H9 (cell line): ENCODE data around the gene MBP. TPM values are rescaled to one million over a fixed set of nuclear protein-coding genes. Genes with fewer than 3 reads are reported as not detected.

Source experiments
- DNase-seq: peaks from one replicate; pipeline ENCODE4 v3.0.0-alpha.2; 2017
- H2AFZ ChIP-seq: one replicate; pipeline ENCODE4 v1.6.1; 2013; ENCODE audit warnings: mild to moderate bottlenecking, low read length, control low read depth, moderate library complexity
- H2AK5ac ChIP-seq: 2 replicates; pipeline ENCODE4 v1.6.1; 2013; ENCODE audit warnings: low read length, control low read depth, mixed read lengths; ENCODE audit not compliant: insufficient read length
- H2BK120ac ChIP-seq: one replicate; pipeline ENCODE4 v1.6.1; 2013; ENCODE audit warnings: low read depth, mild to moderate bottlenecking, low read length, control low read depth, inconsistent platforms; ENCODE audit not compliant: poor library complexity, severe bottlenecking
- H2BK12ac ChIP-seq: 2 replicates; pipeline ENCODE4 v1.6.1; 2013; ENCODE audit warnings: low read length, control low read depth, mixed read lengths, low read depth; ENCODE audit not compliant: insufficient read length
- H2BK15ac ChIP-seq: 2 replicates; pipeline ENCODE4 v1.6.1; 2013; ENCODE audit warnings: low read depth, low read length, control low read depth
- H2BK20ac ChIP-seq: one replicate; pipeline ENCODE4 v1.6.1; 2013; ENCODE audit warnings: low read depth, mild to moderate bottlenecking, low read length, control low read depth, inconsistent platforms; ENCODE audit not compliant: poor library complexity, severe bottlenecking
- H2BK5ac ChIP-seq: 2 replicates; pipeline ENCODE4 v1.6.1; 2013; ENCODE audit warnings: low read length, control low read depth, mixed read lengths; ENCODE audit not compliant: insufficient read length
- H3K14ac ChIP-seq: 2 replicates; pipeline ENCODE4 v1.6.1; 2013; ENCODE audit warnings: low read length, control low read depth; ENCODE audit not compliant: insufficient read depth
- H3K18ac ChIP-seq: 2 replicates; pipeline ENCODE4 v1.6.1; 2013; ENCODE audit warnings: low read depth, mild to moderate bottlenecking, mixed read lengths, low read length, control low read depth; ENCODE audit not compliant: insufficient read length
- H3K23ac ChIP-seq: 2 replicates; pipeline ENCODE4 v1.6.1; 2013; ENCODE audit warnings: low read length, control low read depth, mixed read lengths, low read depth; ENCODE audit not compliant: insufficient read length
- H3K23me2 ChIP-seq: 2 replicates; pipeline ENCODE4 v1.6.1; 2013; ENCODE audit warnings: low read depth, mild to moderate bottlenecking, mixed read lengths, low read length, control low read depth; ENCODE audit not compliant: insufficient read length, poor library complexity, severe bottlenecking
- H3K27ac ChIP-seq: 2 replicates; pipeline ENCODE4 v1.5.1; 2013; ENCODE audit warnings: low read length, control low read depth, mixed read lengths, low read depth; ENCODE audit not compliant: insufficient read length
- H3K27me3 ChIP-seq: 2 replicates; pipeline ENCODE4 v1.6.1; 2013; ENCODE audit warnings: low read length, control low read depth, inconsistent platforms; ENCODE audit not compliant: insufficient read depth
- H3K4ac ChIP-seq: 2 replicates; pipeline ENCODE4 v1.6.1; 2013; ENCODE audit warnings: low read depth, mild to moderate bottlenecking, control low read depth, inconsistent platforms, low read length, moderate library complexity
- H3K4me1 ChIP-seq: 2 replicates; pipeline ENCODE4 v1.6.1; 2013; ENCODE audit warnings: low read length, control low read depth, inconsistent platforms; ENCODE audit not compliant: insufficient read depth
- H3K4me2 ChIP-seq: 2 replicates; pipeline ENCODE4 v1.6.1; 2013; ENCODE audit warnings: low read length, control low read depth, mixed read lengths; ENCODE audit not compliant: insufficient read length, insufficient read depth
- H3K56ac ChIP-seq: 2 replicates; pipeline ENCODE4 v1.6.1; 2013; ENCODE audit warnings: low read depth, mild to moderate bottlenecking, mixed read lengths, low read length, control low read depth; ENCODE audit not compliant: insufficient read length
- H3K79me1 ChIP-seq: 2 replicates; pipeline ENCODE4 v1.6.1; 2013; ENCODE audit warnings: low read depth, mild to moderate bottlenecking, moderate library complexity, low read length, control low read depth, inconsistent platforms; ENCODE audit not compliant: insufficient read depth, poor library complexity, severe bottlenecking
- H3K79me2 ChIP-seq: 2 replicates; pipeline ENCODE4 v1.6.1; 2013; ENCODE audit warnings: low read length, control low read depth, inconsistent platforms; ENCODE audit not compliant: insufficient read depth
- H3K9ac ChIP-seq: 2 replicates; pipeline ENCODE4 v1.6.1; 2013; ENCODE audit warnings: low read length, control low read depth, mixed read lengths; ENCODE audit not compliant: insufficient read length; ENCODE audit errors: extremely low read depth
- H3K9me3 ChIP-seq: one replicate; pipeline ENCODE4 v1.6.1; 2013; ENCODE audit warnings: low read depth, low read length, inconsistent platforms; ENCODE audit not compliant: control insufficient read depth
- H3T11ph ChIP-seq: one replicate; pipeline ENCODE4 v1.6.1; 2013; ENCODE audit warnings: mild to moderate bottlenecking, low read length, control low read depth, inconsistent platforms
- H4K20me1 ChIP-seq: one replicate; pipeline ENCODE4 v1.6.1; 2013; ENCODE audit not compliant: control insufficient read depth, insufficient read length, insufficient read depth
- H4K5ac ChIP-seq: 2 replicates; pipeline ENCODE4 v1.6.1; 2013; ENCODE audit warnings: low read depth, mild to moderate bottlenecking, mixed read lengths, low read length, control low read depth; ENCODE audit not compliant: insufficient read length
- H4K8ac ChIP-seq: replicated peaks from 2 replicates; pipeline ENCODE4 v1.6.1; 2013; ENCODE audit warnings: low read length, control low read depth, mixed read lengths, low read depth; ENCODE audit not compliant: insufficient read length
- H4K91ac ChIP-seq: 2 replicates; pipeline ENCODE4 v1.6.1; 2013; ENCODE audit warnings: low read depth, mild to moderate bottlenecking, moderate library complexity, mixed read lengths, low read length, control low read depth; ENCODE audit not compliant: insufficient read length
- H3K27ac Mint-ChIP-seq, 3 experiments: 2 replicates in 2 of 3; 3 replicates in 1 of 3; pipeline ENCODE4 v1.8.0; 2020 to 2021; ENCODE audit warnings: mixed read lengths in 3 of 3, mild to moderate bottlenecking in 1 of 3, moderate library complexity in 1 of 3
- H3K27me3 Mint-ChIP-seq: 2 replicates; pipeline ENCODE4 v1.8.0; 2021; ENCODE audit warnings: low read depth, mild to moderate bottlenecking, moderate library complexity, mixed read lengths
- H3K36me3 Mint-ChIP-seq, 3 experiments: 2 replicates in 2 of 3; 3 replicates in 1 of 3; pipeline ENCODE4 v1.8.0; 2020 to 2021; ENCODE audit warnings: low read depth in 3 of 3, mixed read lengths in 3 of 3; ENCODE audit not compliant: insufficient read depth in 1 of 3
- H3K4me1 Mint-ChIP-seq, 2 experiments: 2 replicates each; pipeline ENCODE4 v1.8.0; 2020; ENCODE audit warnings: mixed read lengths in 2 of 2
- H3K4me3 Mint-ChIP-seq, 2 experiments: 2 replicates in 1 of 2; 3 replicates in 1 of 2; pipeline ENCODE4 v1.8.0; 2020 to 2021; ENCODE audit warnings: mild to moderate bottlenecking in 2 of 2, mixed read lengths in 2 of 2, moderate library complexity in 1 of 2
- H3K9me3 Mint-ChIP-seq, 2 experiments: 2 replicates in 1 of 2; 3 replicates in 1 of 2; pipeline ENCODE4 v1.8.0; 2020; ENCODE audit warnings: mild to moderate bottlenecking in 2 of 2, mixed read lengths in 2 of 2, moderate library complexity in 1 of 2
- WGBS: extraction: QIAGEN DNeasy Blood & Tissue Kit; methylation state at CpG from one replicate; pipeline ENCODE4 v1.1.7; 2013; ENCODE audit warnings: missing lambda C conversion rate, low lambda C conversion rate, mixed read lengths; ENCODE audit not compliant: insufficient read length; ENCODE audit errors: extremely low coverage; 5-methylcytosine and 5-hydroxymethylcytosine counted together
- total RNA-seq: library from RNA; stranded (reverse); gene quantifications from 2 replicates; pipeline ENCODE4 v1.2.1, GENCODE V29; 2021
- TF ChIP-seq, protein P1 (sequence below): fragments of 200-600 bp; sonication (generic); conservative IDR thresholded peaks from 3 replicates; pipeline ENCODE4 v1.8.0; 2021; ENCODE audit warnings: antibody characterized with exemption, mild to moderate bottlenecking

Gene MBP
- total RNA-seq, 1 experiment from 2014 or later = 8.6 TPM

DNA sequence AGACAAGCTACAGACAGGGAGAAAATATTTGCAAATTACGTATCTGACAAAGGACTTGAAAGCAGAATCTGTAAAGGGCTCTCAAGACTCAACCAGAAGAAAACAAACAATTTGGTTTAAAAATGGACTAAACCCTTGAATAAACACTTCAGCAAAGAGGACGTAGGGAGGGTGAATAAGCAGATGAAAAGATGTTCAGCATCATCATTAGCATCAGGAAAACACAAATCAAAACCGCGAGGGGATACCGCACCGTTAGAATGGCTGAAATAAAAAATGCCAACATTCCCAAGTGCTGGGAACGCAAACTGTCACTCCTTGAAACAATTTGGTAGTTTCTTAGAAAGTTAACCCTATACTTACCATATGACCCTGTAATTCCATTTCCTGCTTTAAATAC is 136.7 kb downstream of the MBP start:
- Histone ChIP-seq H3K27me3 (no peaks in the 10 kb centered on the region), H3K56ac (no peak overlapping the region), H2BK5ac (no peak overlapping the region), H2AFZ (no peak overlapping the region), H3K27ac (no peak overlapping the region), H3T11ph (no peak overlapping the region), H3K9ac (no peak overlapping the region), H4K91ac (no peak overlapping the region), H4K20me1 (no peaks in the 10 kb centered on the region), H3K14ac (no peak overlapping the region), H2BK12ac (no peak overlapping the region), H3K4me1 (no peaks in the 10 kb centered on the region), H3K9me3 (no peaks in the 10 kb centered on the region), H3K4me2 (no peak overlapping the region), H4K5ac (no peak overlapping the region), H2AK5ac (no peak overlapping the region), H4K8ac (no peak overlapping the region), H3K79me2 (no peaks in the 10 kb centered on the region), H3K79me1 (no peaks in the 10 kb centered on the region), H3K23me2 (no peaks in the 10 kb centered on the region), H3K4ac (no peak overlapping the region), H3K18ac (no peak overlapping the region), H3K23ac (no peak overlapping the region), H2BK120ac (no peak overlapping the region), H2BK15ac (no peak overlapping the region), H2BK20ac (no peak overlapping the region)
- Mint-ChIP-seq H3K27me3 (peaks cover 5% of the 10 kb centered on the region), H3K36me3 (no peaks in the 10 kb centered on the region; a peak in 1 of 7 replicates), H3K27ac (no peak overlapping the region), H3K9me3 (no peaks in the 10 kb centered on the region), H3K4me1 (peaks cover 25 to 41% of the 10 kb centered on the region in 2 experiments), H3K4me3 (no peak overlapping the region)
- DNase-seq = no peak
- WGBS = no CpG with 5 or more reads among the region's 7 CpGs
- TF ChIP-seq, protein P1, sequence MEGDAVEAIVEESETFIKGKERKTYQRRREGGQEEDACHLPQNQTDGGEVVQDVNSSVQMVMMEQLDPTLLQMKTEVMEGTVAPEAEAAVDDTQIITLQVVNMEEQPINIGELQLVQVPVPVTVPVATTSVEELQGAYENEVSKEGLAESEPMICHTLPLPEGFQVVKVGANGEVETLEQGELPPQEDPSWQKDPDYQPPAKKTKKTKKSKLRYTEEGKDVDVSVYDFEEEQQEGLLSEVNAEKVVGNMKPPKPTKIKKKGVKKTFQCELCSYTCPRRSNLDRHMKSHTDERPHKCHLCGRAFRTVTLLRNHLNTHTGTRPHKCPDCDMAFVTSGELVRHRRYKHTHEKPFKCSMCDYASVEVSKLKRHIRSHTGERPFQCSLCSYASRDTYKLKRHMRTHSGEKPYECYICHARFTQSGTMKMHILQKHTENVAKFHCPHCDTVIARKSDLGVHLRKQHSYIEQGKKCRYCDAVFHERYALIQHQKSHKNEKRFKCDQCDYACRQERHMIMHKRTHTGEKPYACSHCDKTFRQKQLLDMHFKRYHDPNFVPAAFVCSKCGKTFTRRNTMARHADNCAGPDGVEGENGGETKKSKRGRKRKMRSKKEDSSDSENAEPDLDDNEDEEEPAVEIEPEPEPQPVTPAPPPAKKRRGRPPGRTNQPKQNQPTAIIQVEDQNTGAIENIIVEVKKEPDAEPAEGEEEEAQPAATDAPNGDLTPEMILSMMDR = no peak
